ENCODE measurements around the gene PDIA6. TPM values are rescaled to one million over a fixed set of nuclear protein-coding genes. Genes with fewer than 3 reads are reported as not detected.

The PDIA6 gene
- total RNA-seq, 4 donors from 2014 or later: 86.9 to 146 (median 114) TPM

DNA sequence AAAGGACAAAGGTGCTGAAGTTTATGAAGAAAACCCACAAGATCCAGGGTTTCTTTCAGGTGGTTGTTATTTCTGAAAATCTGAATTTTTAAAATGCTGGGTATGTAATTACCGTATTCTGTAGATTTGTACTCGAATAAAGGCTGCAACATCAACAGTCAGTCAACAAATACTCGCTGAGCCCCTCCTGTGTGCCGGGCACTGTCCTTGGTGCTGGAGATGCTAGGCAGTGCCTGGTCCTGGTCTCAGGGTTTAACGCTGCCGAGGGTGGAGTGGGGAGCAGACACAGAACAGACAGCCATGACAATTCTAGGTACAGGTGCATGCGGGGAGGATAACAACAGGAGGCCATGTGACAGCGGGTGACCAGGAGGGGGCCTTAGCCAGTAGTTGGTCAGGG is 27.2 kb upstream of the PDIA6 start:
- ATAC-seq (ENCODE audit: low FRiP score): no peak
- DNase-seq (ENCODE audit: low spot score): no peak
- TF ChIP-seq, protein P1, sequence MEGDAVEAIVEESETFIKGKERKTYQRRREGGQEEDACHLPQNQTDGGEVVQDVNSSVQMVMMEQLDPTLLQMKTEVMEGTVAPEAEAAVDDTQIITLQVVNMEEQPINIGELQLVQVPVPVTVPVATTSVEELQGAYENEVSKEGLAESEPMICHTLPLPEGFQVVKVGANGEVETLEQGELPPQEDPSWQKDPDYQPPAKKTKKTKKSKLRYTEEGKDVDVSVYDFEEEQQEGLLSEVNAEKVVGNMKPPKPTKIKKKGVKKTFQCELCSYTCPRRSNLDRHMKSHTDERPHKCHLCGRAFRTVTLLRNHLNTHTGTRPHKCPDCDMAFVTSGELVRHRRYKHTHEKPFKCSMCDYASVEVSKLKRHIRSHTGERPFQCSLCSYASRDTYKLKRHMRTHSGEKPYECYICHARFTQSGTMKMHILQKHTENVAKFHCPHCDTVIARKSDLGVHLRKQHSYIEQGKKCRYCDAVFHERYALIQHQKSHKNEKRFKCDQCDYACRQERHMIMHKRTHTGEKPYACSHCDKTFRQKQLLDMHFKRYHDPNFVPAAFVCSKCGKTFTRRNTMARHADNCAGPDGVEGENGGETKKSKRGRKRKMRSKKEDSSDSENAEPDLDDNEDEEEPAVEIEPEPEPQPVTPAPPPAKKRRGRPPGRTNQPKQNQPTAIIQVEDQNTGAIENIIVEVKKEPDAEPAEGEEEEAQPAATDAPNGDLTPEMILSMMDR (IDR thresholded peaks at IDR 0.05): no peak

DNA sequence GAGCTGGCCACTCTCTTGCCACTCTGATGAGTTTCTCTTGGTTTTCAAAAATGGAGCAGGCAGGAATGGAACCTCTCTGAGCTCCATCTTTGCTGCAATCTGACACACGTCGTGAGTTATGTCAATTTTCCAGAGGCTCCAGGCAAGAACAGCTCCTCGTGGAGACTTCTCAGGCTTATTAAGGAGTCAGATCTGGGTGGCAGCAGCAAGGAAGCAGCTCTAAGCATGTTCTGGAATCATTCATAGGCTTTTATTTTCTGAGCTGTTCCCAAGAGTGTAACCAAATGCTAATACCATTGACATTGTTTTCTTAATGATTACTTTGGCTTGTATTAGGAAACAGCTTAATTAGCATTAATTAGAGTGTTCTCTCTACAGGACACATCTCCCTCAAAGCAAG is 26.1 kb upstream of the PDIA6 start:
- TF ChIP-seq, protein P1 (IDR thresholded peaks at IDR 0.05): no peak
- no peak for ATAC-seq (ENCODE audit: low FRiP score)
- DNase-seq (ENCODE audit: low spot score): no peak

DNA sequence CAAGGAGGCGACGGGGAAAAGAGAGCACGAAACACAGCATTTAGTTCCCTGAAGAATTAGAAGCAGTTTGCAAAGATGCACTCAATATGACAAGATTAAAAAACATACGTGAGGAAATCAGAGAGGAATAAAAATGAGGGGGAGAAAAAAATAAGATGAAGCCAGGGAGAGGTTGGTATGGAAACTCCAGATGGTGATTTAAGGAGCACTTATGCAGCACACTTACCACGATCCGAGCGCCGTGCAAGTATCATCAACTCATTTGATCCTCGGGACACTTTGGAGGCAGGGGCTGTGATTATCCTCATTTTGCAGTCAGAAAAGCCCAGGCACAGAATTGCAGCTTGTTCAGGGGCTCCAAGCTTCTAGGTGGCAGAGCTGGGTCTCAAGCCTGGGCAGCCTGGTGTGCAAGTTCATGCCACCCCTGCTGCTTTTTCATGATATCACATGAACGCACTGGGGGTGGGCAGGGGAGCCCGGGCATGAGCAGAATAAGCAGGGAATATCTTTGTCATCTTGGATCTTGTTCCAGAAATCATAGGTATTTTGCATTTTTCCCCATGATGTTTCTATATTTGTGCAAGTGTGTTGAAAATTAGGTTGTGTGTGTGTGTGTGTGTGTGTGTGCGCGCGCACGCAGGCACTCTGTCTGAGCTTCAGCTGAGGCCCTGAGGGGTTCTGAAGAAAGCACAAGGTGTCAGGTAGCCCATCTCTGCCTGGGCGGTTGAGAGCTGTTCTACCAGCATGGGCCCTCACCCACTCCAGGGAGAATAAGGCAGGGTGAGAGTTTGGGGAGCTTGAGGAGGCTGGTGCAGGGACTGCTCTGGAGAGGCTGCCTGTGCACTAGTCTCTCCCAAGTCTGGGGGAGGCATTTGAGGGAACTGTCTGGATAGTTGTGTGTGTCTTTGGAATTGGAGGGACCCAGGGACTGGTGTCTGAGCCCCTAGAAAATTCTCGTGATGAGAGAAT is 25.0 kb upstream of the PDIA6 start:
- DNase-seq (ENCODE audit: low spot score) (no peak), ATAC-seq (ENCODE audit: low FRiP score) (no peak)
- TF ChIP-seq, protein P1 (IDR thresholded peaks at IDR 0.05): no peak

DNA sequence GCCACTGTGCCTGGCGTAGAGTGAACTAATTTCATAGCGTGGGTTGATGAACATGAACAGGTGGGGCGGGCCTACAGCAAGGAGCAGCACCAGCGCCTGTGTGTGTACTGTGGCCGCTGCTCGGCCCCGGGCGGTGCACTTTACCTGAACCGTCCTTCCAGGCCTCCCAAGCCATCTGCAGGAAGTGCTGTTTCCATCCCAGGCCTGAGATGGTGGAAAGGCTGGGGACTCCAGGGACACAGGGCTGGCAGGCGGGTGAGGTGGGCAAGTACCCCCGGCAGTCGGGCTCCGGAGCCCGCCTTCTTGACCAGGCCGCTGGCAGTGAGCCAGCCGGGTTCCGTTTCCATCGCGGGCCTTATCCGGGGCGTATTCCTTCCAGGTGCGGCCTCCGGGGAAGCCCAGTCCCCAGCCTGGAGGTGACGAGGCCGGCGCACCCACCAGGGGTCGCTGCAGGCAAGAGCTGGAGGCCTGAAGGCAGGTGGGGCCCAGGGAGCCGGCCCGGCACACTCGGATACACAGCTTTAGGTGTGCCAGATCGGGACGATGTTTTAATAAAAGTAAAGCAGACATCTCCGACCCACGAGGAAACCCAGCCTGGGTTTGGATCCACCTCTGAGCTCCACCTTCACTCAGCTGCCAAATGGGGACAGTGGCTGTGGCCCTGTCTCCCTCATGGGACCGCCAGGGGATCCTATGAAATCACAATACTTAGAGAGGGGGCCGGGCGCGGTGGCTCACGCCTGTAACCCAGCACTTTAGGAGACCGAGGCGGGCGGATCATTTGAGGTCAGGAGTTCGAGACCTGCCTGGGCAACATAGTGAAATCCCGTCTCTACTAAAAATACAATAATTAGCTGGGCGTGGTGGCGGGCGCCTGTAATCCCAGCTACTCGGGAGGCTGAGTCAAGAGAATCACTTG is 22.7 kb upstream of the PDIA6 start:
- TF ChIP-seq, protein P1 (IDR thresholded peaks at IDR 0.05): no peak
- ATAC-seq (ENCODE audit: low FRiP score) (no peak), DNase-seq (ENCODE audit: low spot score) (peak; percentile 46)

DNA sequence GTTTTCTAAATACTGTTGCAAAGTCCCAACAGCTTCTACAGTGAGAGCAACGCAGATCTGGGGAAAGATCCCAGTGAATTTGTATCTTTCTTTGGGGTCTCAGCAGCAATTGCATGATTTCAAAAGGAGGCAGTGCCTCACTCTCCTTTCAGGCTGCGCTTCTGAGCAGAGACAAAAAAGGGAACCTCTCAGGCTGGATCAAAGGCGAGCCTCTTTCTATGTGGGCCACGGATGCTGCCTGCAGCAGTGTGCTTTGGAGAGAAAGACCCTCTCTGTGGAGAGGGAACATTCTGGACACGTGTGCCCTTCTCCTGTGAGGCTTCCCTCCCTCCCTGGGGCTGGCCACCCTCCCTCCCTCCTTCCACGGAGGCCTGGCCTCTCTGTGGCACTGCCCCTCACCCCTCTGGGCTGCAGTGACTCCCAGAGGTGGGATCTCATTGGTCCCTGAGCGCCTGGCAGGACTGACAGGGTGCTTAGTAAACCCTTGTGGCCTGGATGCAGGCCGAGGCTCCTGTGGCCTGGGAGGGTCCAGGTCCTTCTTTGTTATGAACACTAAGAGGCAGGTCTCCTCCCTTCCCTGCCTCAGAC is 21.6 kb upstream of the PDIA6 start:
- ATAC-seq (ENCODE audit: low FRiP score): no peak
- DNase-seq (ENCODE audit: low spot score): no peak
- TF ChIP-seq, protein P1 (IDR thresholded peaks at IDR 0.05): no peak

DNA sequence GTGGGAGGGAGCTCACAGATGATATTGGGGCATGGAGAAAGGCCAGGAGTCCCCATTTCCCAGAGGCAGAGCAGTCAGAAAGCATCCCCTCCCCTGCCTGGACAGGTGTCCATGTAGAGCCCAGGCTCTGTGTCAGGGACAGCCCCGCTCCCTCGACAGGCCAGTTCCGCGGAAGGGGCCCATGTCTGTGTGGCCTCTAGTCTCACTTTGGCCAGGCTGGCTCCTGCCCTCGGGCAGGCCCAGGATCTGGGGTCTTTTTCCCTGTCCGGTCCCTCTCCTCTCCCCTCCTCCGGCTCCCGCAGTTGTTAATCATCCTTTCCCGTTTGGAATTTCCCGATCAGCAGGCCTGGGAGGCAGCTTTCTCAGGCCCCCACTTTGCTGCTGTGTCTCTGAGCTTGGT is 20.4 kb upstream of the PDIA6 start:
- TF ChIP-seq, protein P1 (IDR thresholded peaks at IDR 0.05): no peak
- DNase-seq (ENCODE audit: low spot score) (no peak), ATAC-seq (ENCODE audit: low FRiP score) (no peak)
